Prostate gland (tissue), 2 donors: ENCODE data around the gene CYRIA. TPM values are rescaled to one million over a fixed set of nuclear protein-coding genes. Genes with fewer than 3 reads are reported as not detected.

ENCODE experiments used
- DNase-seq: peaks from one replicate; pipeline ENCODE4 v3.0.0-alpha.2; 2019; ENCODE audit warnings: low spot score
- H3K27ac ChIP-seq, 2 donors: fragments of 200-600 bp; sonication (generic); 2 replicates each; pipeline ENCODE4 v1.5.1; 2017 to 2019
- H3K27me3 ChIP-seq: fragments of 200-600 bp; sonication (generic); replicated peaks from 2 replicates; pipeline ENCODE4 v1.5.1; 2019; ENCODE audit not compliant: insufficient read depth
- H3K36me3 ChIP-seq, 2 donors: fragments of 200-600 bp; sonication (generic); 1 replicate in 1 of 2; 2 replicates in 1 of 2; pipeline versions ENCODE4 v1.5.1 to v1.8.1; 2017 to 2019
- H3K4me1 ChIP-seq: fragments of 200-600 bp; sonication (generic); replicated peaks from 2 replicates; pipeline ENCODE4 v1.5.1; 2019
- H3K4me3 ChIP-seq, 2 donors: fragments of 200-600 bp; sonication (generic); 2 replicates each; pipeline ENCODE4 v1.5.1; 2017 to 2019
- H3K9me3 ChIP-seq: fragments of 200-600 bp; sonication (generic); 2 replicates; pipeline ENCODE4 v1.5.1; 2017
- CTCF ChIP-seq, 4 experiments: fragments of 200-600 bp in 2 of 4; fragments of 450-650 bp in 2 of 4; sonication (generic) in 2 of 4; IDR thresholded peaks; 1 replicate in 3 of 4; 2 replicates in 1 of 4; pipeline ENCODE4 v1.5.1; 2016 to 2019; ENCODE audit warnings: antibody characterized with exemption in 4 of 4, mild to moderate bottlenecking in 2 of 4, moderate library complexity in 2 of 4
- POLR2A ChIP-seq: fragments of 450-650 bp; IDR thresholded peaks from one replicate; pipeline ENCODE4 v1.6.1; 2016; ENCODE audit warnings: antibody characterized with exemption, mild to moderate bottlenecking
- POLR2AphosphoS5 ChIP-seq: sonication (generic); formaldehyde crosslinking; IDR thresholded peaks from one replicate; pipeline ENCODE4 v1.6.1; 2017; ENCODE audit warnings: antibody characterized with exemption
- WGBS: methylation state at CpG from one replicate; pipeline ENCODE4 v1.1.5; 2018; 5-methylcytosine and 5-hydroxymethylcytosine counted together
- intact Hi-C: fragments of 100-400 bp; cut with DNase I; formaldehyde crosslinking; loops from one replicate; pipeline ENCODE4 v1.14.2; 2022
- total RNA-seq, 2 donors: library from RNA; depleted of rRNA; stranded (reverse); fragments of >200 nt; gene quantifications; one replicate each; pipeline ENCODE4 v1.1.0, GENCODE V29; 2016

Gene CYRIA
- total RNA-seq, 2 donors from 2014 or later: 6.5 to 10.3 TPM

GRCh38 chr2:16656784-16657391 is 8.7 kb downstream of the CYRIA start:
- TF ChIP-seq POLR2AphosphoS5 (no peak), POLR2A (no peak), CTCF (IDR thresholded peaks at IDR 0.05) (no peak)
- Histone ChIP-seq H3K36me3 (no peaks in the 10 kb centered on the region), H3K27ac (no peak overlapping the region), H3K4me3 (no peak overlapping the region), H3K27me3 (no peaks in the 10 kb centered on the region), H3K9me3 (no peaks in the 10 kb centered on the region), H3K4me1 (peaks cover 24% of the 10 kb centered on the region)
- no peak for DNase-seq
- WGBS: 65% methylated on average over 8 of the region's 8 CpGs
- intact Hi-C loops: no loop called here

GRCh38 chr2:16655905-16656642 is 9.6 kb downstream of the CYRIA start:
- intact Hi-C loops: no loop called here
- Histone ChIP-seq H3K9me3 (no peaks in the 10 kb centered on the region), H3K4me3 (no peak overlapping the region), H3K27me3 (no peaks in the 10 kb centered on the region), H3K4me1 (peaks cover 22% of the 10 kb centered on the region), H3K27ac (no peak overlapping the region), H3K36me3 (no peaks in the 10 kb centered on the region)
- DNase-seq: no peak
- WGBS: 89% methylated on average over 4 of the region's 4 CpGs
- TF ChIP-seq POLR2A (no peak), POLR2AphosphoS5 (no peak), CTCF (IDR thresholded peaks at IDR 0.05) (no peak)

- WGBS: 95% methylated on average over 6 of the region's 6 CpGs
- Histone ChIP-seq H3K4me1 (peaks cover 16% of the 10 kb centered on the region), H3K27ac (no peak overlapping the region), H3K27me3 (no peaks in the 10 kb centered on the region), H3K4me3 (no peak overlapping the region), H3K36me3 (no peaks in the 10 kb centered on the region), H3K9me3 (no peaks in the 10 kb centered on the region)
- intact Hi-C loops: no loop called here
- DNase-seq: no peak
- TF ChIP-seq CTCF (IDR thresholded peaks at IDR 0.05) (no peak), POLR2AphosphoS5 (no peak)
Measured at GRCh38 chr2:16655445-16655837, 10.2 kb downstream of the CYRIA start.

GRCh38 chr2:16654833-16655444 is 10.7 kb downstream of the CYRIA start:
- H3K36me3 ChIP-seq: no peaks in the 10 kb centered on the region
- WGBS: 73% methylated on average over 4 of the region's 4 CpGs
- intact Hi-C loops: no loop called here
- DNase-seq: no peak
- no peak overlapping the region for H3K27ac ChIP-seq
- no peak overlapping the region for H3K4me3 ChIP-seq
- peaks cover 17% of the 10 kb centered on the region for H3K4me1 ChIP-seq
- TF ChIP-seq CTCF (IDR thresholded peaks at IDR 0.05): no peak
- TF ChIP-seq POLR2AphosphoS5: no peak
- no peak for TF ChIP-seq POLR2A
- no peaks in the 10 kb centered on the region for H3K27me3 ChIP-seq
- H3K9me3 ChIP-seq: no peaks in the 10 kb centered on the region
